Stimulated activated naive CD8-positive, alpha-beta T cell treated with anti-CD3 and anti-CD28 coated beads, Interleukin-15, Interleukin-2, amounts not matched to agents 100 ng/mL and 50 ng/mL, for 24 hours (primary cell): ENCODE data around the gene BEST2.
A peak's percentile ranks its signal among the peaks of the same experiment; 100 is the strongest.

ENCODE experiments used
- H3K27ac Mint-ChIP-seq: one replicate; pipeline ENCODE4 v1.8.0; 2021; ENCODE audit warnings: mild to moderate bottlenecking, mixed read lengths
- H3K27me3 Mint-ChIP-seq: one replicate; pipeline ENCODE4 v1.8.0; 2021; ENCODE audit warnings: mixed read lengths
- H3K36me3 Mint-ChIP-seq: one replicate; pipeline ENCODE4 v1.8.0; 2021; ENCODE audit warnings: low read depth, mixed read lengths
- H3K4me1 Mint-ChIP-seq: one replicate; pipeline ENCODE4 v1.8.0; 2021; ENCODE audit warnings: low read depth, mixed read lengths
- H3K4me3 Mint-ChIP-seq: one replicate; pipeline ENCODE4 v1.8.0; 2021; ENCODE audit warnings: mild to moderate bottlenecking, mixed read lengths
- H3K9me3 Mint-ChIP-seq: one replicate; pipeline ENCODE4 v1.8.0; 2021; ENCODE audit warnings: mixed read lengths

The BEST2 gene

DNA sequence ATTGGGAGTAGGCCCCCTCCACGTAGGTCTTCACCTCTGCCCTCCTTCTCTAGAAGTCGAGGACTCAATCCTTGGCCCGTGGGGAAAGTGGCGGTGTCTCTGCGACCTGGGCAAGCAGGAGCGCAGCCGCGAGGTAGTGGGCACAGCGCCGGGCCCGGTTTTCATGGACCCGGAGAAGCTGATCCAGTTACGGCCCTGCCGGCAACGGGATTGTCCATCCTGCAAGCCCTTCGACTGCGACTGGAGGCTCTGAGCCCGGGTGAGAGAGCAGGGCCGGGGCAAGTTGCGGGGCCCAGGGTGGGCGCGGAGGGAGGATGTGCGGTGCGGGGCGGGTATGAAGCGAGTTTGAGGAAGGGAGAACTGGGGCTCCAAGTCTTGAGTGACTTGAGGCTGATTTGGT, 52.5 kb downstream of the BEST2 start:
- no peaks in the 10 kb centered on the region for H3K9me3 Mint-ChIP-seq
- H3K36me3 Mint-ChIP-seq: peaks cover 23% of the 10 kb centered on the region
- H3K4me1 Mint-ChIP-seq: peaks cover 29% of the 10 kb centered on the region
- H3K27me3 Mint-ChIP-seq: no peaks in the 10 kb centered on the region
- H3K4me3 Mint-ChIP-seq: no peak overlapping the region
- no peak overlapping the region for H3K27ac Mint-ChIP-seq

- H3K4me3 Mint-ChIP-seq: peak within 1 kb of the TSS; percentile 95
- peaks cover 17% of the 10 kb centered on the region for H3K36me3 Mint-ChIP-seq
- no peaks in the 10 kb centered on the region for H3K27me3 Mint-ChIP-seq
- H3K27ac Mint-ChIP-seq: peak within 1 kb of the TSS; percentile 92
- H3K4me1 Mint-ChIP-seq: peaks cover 22% of the 10 kb centered on the region
- H3K9me3 Mint-ChIP-seq: no peaks in the 10 kb centered on the region
Measured at GRCh38 chr19:12806242-12807081, 54.9 kb downstream of the BEST2 start, which contains the start of gene RNASEH2A. TSS of gene RNASEH2A (plus strand) at chr19:12806584. CDS start at chr19:12806674, 90 bp downstream.
